A549 (cell line): ENCODE data around the gene GFAP. TPM values are rescaled to one million over a fixed set of nuclear protein-coding genes. Genes with fewer than 3 reads are reported as not detected.

Source experiments
- ATAC-seq, 2 experiments: fragments of 200-7000 bp in 1 of 2; fragments of >200 bp in 1 of 2; cut with Nextera tagmentation in 1 of 2; cut with Tn5 transposase in 1 of 2; 3 replicates each; pipeline versions ENCODE4 v1.8.0 to v1.9.1; 2018 to 2020; ENCODE audit warnings: mild to moderate bottlenecking in 1 of 2, moderate library complexity in 1 of 2
- CTCF ChIA-PET: fragments of 300-600 bp; sonication (Branson Sonifier 250); formaldehyde crosslinking; extraction: SDS; loops from one replicate; lab custom pipeline; 2021; ENCODE audit warnings: antibody characterized with exemption, inconsistent platforms; lab: Yijun Ruan, JAX
- POLR2A ChIA-PET: fragments of 350-600 bp; formaldehyde crosslinking; extraction: SDS; loops from one replicate; lab custom pipeline; 2021; ENCODE audit warnings: antibody characterized with exemption, inconsistent platforms; lab: Yijun Ruan, JAX
- DNase-seq, 2 experiments: peaks; one replicate each; pipeline versions ENCODE4 v3.0.0 to v3.0.0-alpha.2; 2011 to 2016; ENCODE audit warnings: low read depth in 1 of 2, low spot score in 1 of 2
- FAIRE-seq: peaks from 2 replicates; lab custom pipeline; 2011; peaks lifted over from hg19 to GRCh38; lab: Jason Lieb, UNC
- H3K27ac ChIP-seq, 2 experiments: fragments of >200 bp; sonication (Bioruptor Twin); formaldehyde crosslinking; 3 replicates each; pipeline ENCODE4 v1.5.1; 2016 to 2017
- H3K4me1 ChIP-seq: fragments of >200 bp; sonication (Bioruptor Twin); formaldehyde crosslinking; 3 replicates; pipeline ENCODE4 v1.6.1; 2016
- H3K4me2 ChIP-seq: fragments of >200 bp; sonication (Bioruptor Twin); formaldehyde crosslinking; 3 replicates; pipeline ENCODE4 v1.6.1; 2016
- H3K4me3 ChIP-seq: fragments of >200 bp; sonication (Bioruptor Twin); formaldehyde crosslinking; 3 replicates; pipeline ENCODE4 v1.5.1; 2016
- H3K9me3 ChIP-seq: fragments of >200 bp; sonication (Bioruptor Twin); formaldehyde crosslinking; 3 replicates; pipeline ENCODE4 v1.6.1; 2016
- BCL3 ChIP-seq: fragments of >200 bp; sonication (Bioruptor Twin); formaldehyde crosslinking; IDR thresholded peaks from 3 replicates; pipeline ENCODE4 v1.6.1; 2016
- CBX8 ChIP-seq: fragments of 200-600 bp; sonication (generic); IDR thresholded peaks from 2 replicates; pipeline ENCODE4 v1.6.1; 2016
- CHD2 ChIP-seq: fragments of 150-350 bp; IDR thresholded peaks from 2 replicates; pipeline ENCODE4 v1.6.1; 2014; ENCODE audit warnings: low read length; ENCODE audit not compliant: partially characterized antibody
- EHF ChIP-seq: fragments of 250-450 bp; sonication (Bioruptor Pico); IDR thresholded peaks from 2 replicates; pipeline ENCODE4 v1.5.0; 2020; ENCODE audit warnings: mild to moderate bottlenecking
- EHMT2 ChIP-seq: fragments of 200-600 bp; sonication (generic); IDR thresholded peaks from 2 replicates; pipeline ENCODE4 v1.6.1; 2016; ENCODE audit warnings: antibody characterized with exemption, low read depth, mild to moderate bottlenecking, moderate library complexity
- ELK1 ChIP-seq: fragments of 150-350 bp; IDR thresholded peaks from 2 replicates; pipeline ENCODE4 v1.6.1; 2014; ENCODE audit warnings: low read depth, mild to moderate bottlenecking, low read length
- ESRRA ChIP-seq: fragments of 150-350 bp; IDR thresholded peaks from 2 replicates; pipeline ENCODE4 v1.6.1; 2014; ENCODE audit warnings: mild to moderate bottlenecking, low read length, borderline replicate concordance
- FOSL2 ChIP-seq, 2 experiments: fragments of 450-650 bp in 1 of 2; fragments of >200 bp in 1 of 2; sonication (Bioruptor Twin) in 1 of 2; formaldehyde crosslinking; IDR thresholded peaks; 2 replicates each; pipeline versions ENCODE4 v1.5.0 to v1.6.1; 2016 to 2020; ENCODE audit warnings: mild to moderate bottlenecking in 1 of 2, moderate library complexity in 1 of 2
- FOXS1 ChIP-seq: fragments of 250-450 bp; sonication (Bioruptor Pico); IDR thresholded peaks from 2 replicates; pipeline ENCODE4 v1.5.0; 2020; ENCODE audit warnings: mild to moderate bottlenecking, moderate library complexity
- HDAC2 ChIP-seq: fragments of 200-600 bp; sonication (generic); IDR thresholded peaks from 2 replicates; pipeline ENCODE4 v1.6.1; 2016
- HES2 ChIP-seq: fragments of >200 bp; sonication (Bioruptor Twin); formaldehyde crosslinking; IDR thresholded peaks from 2 replicates; pipeline ENCODE4 v1.6.1; 2016
- HEYL ChIP-seq: fragments of 250-450 bp; sonication (Bioruptor Pico); IDR thresholded peaks from 2 replicates; pipeline ENCODE4 v1.8.0; 2021; ENCODE audit warnings: mild to moderate bottlenecking, moderate library complexity
- HOXA7 ChIP-seq: fragments of 250-450 bp; sonication (Bioruptor Pico); IDR thresholded peaks from 2 replicates; pipeline ENCODE4 v1.5.0; 2020; ENCODE audit warnings: mild to moderate bottlenecking, moderate library complexity
- HOXB5 ChIP-seq: fragments of 250-450 bp; sonication (Bioruptor Pico); IDR thresholded peaks from 2 replicates; pipeline ENCODE4 v1.5.0; 2020; ENCODE audit warnings: mild to moderate bottlenecking, moderate library complexity
- JUN ChIP-seq, 2 experiments: fragments of >200 bp; sonication (Bioruptor Twin); formaldehyde crosslinking; IDR thresholded peaks; 2 replicates in 1 of 2; 3 replicates in 1 of 2; pipeline ENCODE4 v1.6.1; 2016 to 2017
- KDM5A ChIP-seq: fragments of 200-600 bp; sonication (generic); IDR thresholded peaks from 2 replicates; pipeline ENCODE4 v1.6.1; 2016; ENCODE audit warnings: antibody characterized with exemption, mild to moderate bottlenecking
- MAZ ChIP-seq: fragments of 150-350 bp; IDR thresholded peaks from 2 replicates; pipeline ENCODE4 v1.6.1; 2014; ENCODE audit warnings: antibody characterized with exemption, low read depth, low read length, borderline replicate concordance
- PBX3 ChIP-seq: IDR thresholded peaks from 2 replicates; pipeline ENCODE4 v1.6.1; 2012
- RARB ChIP-seq: fragments of 250-450 bp; sonication (Bioruptor Pico); IDR thresholded peaks from 2 replicates; pipeline ENCODE4 v1.8.0; 2021; ENCODE audit warnings: mild to moderate bottlenecking, moderate library complexity
- RFX5 ChIP-seq: fragments of 450-650 bp; IDR thresholded peaks from 2 replicates; pipeline ENCODE4 v1.7.1; 2014; ENCODE audit warnings: antibody characterized with exemption, mild to moderate bottlenecking, moderate library complexity
- SMC3 ChIP-seq: fragments of >200 bp; sonication (Bioruptor Twin); formaldehyde crosslinking; IDR thresholded peaks from 3 replicates; pipeline ENCODE4 v1.6.1; 2018; ENCODE audit warnings: inconsistent platforms
- SREBF2 ChIP-seq: fragments of 450-650 bp; IDR thresholded peaks from 2 replicates; pipeline ENCODE4 v1.6.1; 2014; ENCODE audit warnings: mild to moderate bottlenecking, moderate library complexity
- TP53 ChIP-seq: fragments of 250-450 bp; sonication (Bioruptor Pico); IDR thresholded peaks from 2 replicates; pipeline ENCODE4 v1.5.0; 2021; ENCODE audit warnings: mild to moderate bottlenecking, moderate library complexity
- ZNF302 ChIP-seq: fragments of 250-450 bp; sonication (Bioruptor Pico); IDR thresholded peaks from 2 replicates; pipeline ENCODE4 v1.9.0; 2021; ENCODE audit warnings: inconsistent platforms, mild to moderate bottlenecking, moderate library complexity
- WGBS: methylation state at CpG from one replicate; pipeline ENCODE4 v1.1.6; 2017; ENCODE audit errors: missing lambda C conversion rate; 5-methylcytosine and 5-hydroxymethylcytosine counted together
- polyA plus RNA-seq, 4 experiments: library from polyadenylated mRNA; depleted of rRNA in 3 of 4; stranded (reverse); fragments of >200 nt; fragmentation: RNase III in 1 of 4; extraction: RNeasy Plus Mini Kit Qiagen cat#74134 plus additional on column Dnase treatment in 1 of 4; gene quantifications; 2 replicates in 3 of 4; 3 replicates in 1 of 4; pipeline ENCODE4 v1.2.3, GENCODE V29; 2011 to 2017

Gene GFAP
- polyA plus RNA-seq, 2 of the 4 experiments (the other 2 are of a cell fraction), result 1.5 to 1.8 TPM

- TF ChIP-seq TP53 (CRISPR knock-in tag) (no peak), HDAC2 (no peak), MAZ (no peak), CBX8 (no peak), HEYL (CRISPR knock-in tag) (no peak)
- no peak overlapping the region for H3K4me3 ChIP-seq
- H3K4me2 ChIP-seq, result peak overlapping the region; percentile 55
- WGBS, result 91% methylated on average over 6 of the region's 6 CpGs
- ChIA-PET CTCF (interaction anchor here (0.6 to 38.3 kb wide), 14 partner anchors 8 to 218 kb away, joined by 3 to 1853 read pairs (median 7); partner anchors contain the start of genes ACBD4, DCAKD, EFTUD2 and KIF18B), POLR2A (no interaction called here)
- H3K9me3 ChIP-seq, result no peaks in the 10 kb centered on the region
- DNase-seq, result no peak
- peaks cover 23% of the 10 kb centered on the region for H3K4me1 ChIP-seq
- H3K27ac ChIP-seq, result peak overlapping the region; percentile 69 to 86
- no peak for FAIRE-seq
- no peak for ATAC-seq
These were observed 2.2 kb upstream of the GFAP start for GRCh38 chr17:44917456-44917855.

- H3K4me1 ChIP-seq, result peaks cover 23% of the 10 kb centered on the region
- FAIRE-seq (no peak), DNase-seq (no peak), ATAC-seq (peak in 1 of 2 experiments; percentile 14; a peak in 2 of 6 replicates)
- ChIA-PET CTCF (interaction anchor here (1.2 to 38.3 kb wide), 8 partner anchors 16 to 218 kb away, joined by 3 to 1853 read pairs (median 108); partner anchors contain the start of genes ACBD4, DCAKD, EFTUD2 and KIF18B), POLR2A (no interaction called here)
- no peaks in the 10 kb centered on the region for H3K9me3 ChIP-seq
- TF ChIP-seq PBX3 (no peak), FOSL2 (IDR thresholded peaks at IDR 0.05) (no peak; the same call in 1 of the 2 replicates), FOSL2 (CRISPR knock-in tag; IDR thresholded peaks at IDR 0.05) (peak; percentile 60), BCL3 (no peak), MAZ (no peak), SMC3 (no peak), FOXS1 (CRISPR knock-in tag) (no peak), ESRRA (no peak), HOXB5 (CRISPR knock-in tag) (no peak)
- H3K4me2 ChIP-seq, result peak overlapping the region; percentile 55
- H3K27ac ChIP-seq, result peak overlapping the region; percentile 69 to 86
- WGBS, result 42% methylated on average over 10 of the region's 10 CpGs
- H3K4me3 ChIP-seq, result no peak overlapping the region
These were observed 1.5 kb upstream of the GFAP start for GRCh38 chr17:44916781-44917241.

GRCh38 chr17:44915862-44916780, 821 bp upstream of the GFAP start:
- Histone ChIP-seq H3K4me2 (peak overlapping the region; percentile 55), H3K4me3 (no peak overlapping the region)
- 87% methylated on average over 11 of the region's 11 CpGs for WGBS
- no peak for TF ChIP-seq JUN (IDR thresholded peaks at IDR 0.05)
- TF ChIP-seq, all 56 proteins: peak for 0
- FAIRE-seq (no peak), ATAC-seq (no peak), DNase-seq (no peak)
- ChIA-PET CTCF (interaction anchor here (1.1 to 38.3 kb wide), 7 partner anchors 15 to 219 kb away, joined by 3 to 1853 read pairs (median 112); partner anchors contain the start of genes ACBD4, DCAKD, EFTUD2 and KIF18B), POLR2A (no interaction called here)
- no peaks in the 10 kb centered on the region for H3K9me3 ChIP-seq
- H3K4me1 ChIP-seq, result peaks cover 28% of the 10 kb centered on the region
- peak overlapping the region; percentile 69 to 86 for H3K27ac ChIP-seq

- FAIRE-seq (no peak), ATAC-seq (no peak), DNase-seq (no peak)
- no peak overlapping the region for H3K4me2 ChIP-seq
- WGBS, result 80% methylated on average over 18 of the region's 19 CpGs
- peak overlapping the region in 1 of 2 experiments; percentile 33; a peak in 2 of 6 replicates for H3K27ac ChIP-seq
- peaks cover 38% of the 10 kb centered on the region for H3K4me1 ChIP-seq
- H3K4me3 ChIP-seq, result no peak overlapping the region
- H3K9me3 ChIP-seq, result no peaks in the 10 kb centered on the region
- ChIA-PET POLR2A (no interaction called here), CTCF (interaction anchor here (1.1 to 38.3 kb wide), 7 partner anchors 8 to 184 kb away, joined by 3 to 1853 read pairs (median 107); partner anchors contain the start of genes DCAKD, EFTUD2 and KIF18B)
- TF ChIP-seq RARB (CRISPR knock-in tag) (no peak), EHMT2 (no peak), HOXB5 (CRISPR knock-in tag) (no peak), EHF (no peak), HOXA7 (CRISPR knock-in tag) (no peak), ELK1 (no peak), HES2 (no peak), KDM5A (no peak), ZNF302 (CRISPR knock-in tag) (no peak), JUN (IDR thresholded peaks at IDR 0.05) (no peak), SREBF2 (no peak), CHD2 (no peak), MAZ (no peak), RFX5 (no peak)
These were observed 515 bp downstream of the GFAP start for GRCh38 chr17:44914698-44915271.
